ENCODE data around the gene ARSI.

The ARSI gene

DNA sequence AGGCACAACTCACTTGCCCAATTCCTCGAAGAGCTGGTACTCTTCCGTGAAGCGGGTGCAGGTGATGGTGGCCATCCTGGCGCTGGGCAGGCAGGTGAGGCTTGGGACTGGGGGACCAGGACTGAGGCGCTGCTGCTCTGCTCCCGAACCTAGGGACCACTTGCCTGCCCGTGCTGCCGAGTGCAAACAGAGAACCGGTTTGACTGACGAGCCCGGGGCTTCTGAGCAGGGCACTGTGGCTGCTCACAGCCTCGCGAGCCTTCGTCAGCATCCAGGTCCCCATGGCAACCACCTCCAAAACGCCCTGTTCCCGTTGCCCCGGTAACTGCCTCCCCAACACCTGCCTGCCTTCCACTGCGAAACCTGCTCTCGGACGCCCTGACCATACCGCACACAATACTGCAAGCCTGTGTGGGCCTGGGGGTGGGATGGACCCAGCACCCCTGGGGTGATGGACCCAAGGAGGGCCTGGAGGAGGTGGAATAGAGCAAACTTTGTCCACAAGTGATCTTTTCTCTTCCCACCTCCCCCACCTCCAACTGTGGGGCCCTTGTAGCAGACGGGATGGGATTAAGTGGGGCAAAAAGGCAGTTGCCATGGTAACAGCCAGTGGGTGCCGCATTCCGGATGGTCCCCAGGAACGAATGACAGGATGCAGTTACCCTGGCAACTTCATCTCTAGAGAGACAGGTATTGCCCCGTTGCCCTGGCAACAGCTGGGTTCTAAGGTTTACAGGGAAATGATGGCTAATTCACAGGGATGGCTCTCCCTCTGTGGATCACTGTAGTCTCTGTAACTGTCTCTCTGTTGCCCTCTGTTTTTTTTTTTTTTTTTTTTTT lies 12.9 kb downstream of the ARSI start, which contains the start of gene CAMK2A:
CAMK2A (minus strand) TSS at position 223 of the 840 bp plus-strand sequence; CDS start at position 75, 148 bp downstream.
- DNase-seq: no peak

DNA sequence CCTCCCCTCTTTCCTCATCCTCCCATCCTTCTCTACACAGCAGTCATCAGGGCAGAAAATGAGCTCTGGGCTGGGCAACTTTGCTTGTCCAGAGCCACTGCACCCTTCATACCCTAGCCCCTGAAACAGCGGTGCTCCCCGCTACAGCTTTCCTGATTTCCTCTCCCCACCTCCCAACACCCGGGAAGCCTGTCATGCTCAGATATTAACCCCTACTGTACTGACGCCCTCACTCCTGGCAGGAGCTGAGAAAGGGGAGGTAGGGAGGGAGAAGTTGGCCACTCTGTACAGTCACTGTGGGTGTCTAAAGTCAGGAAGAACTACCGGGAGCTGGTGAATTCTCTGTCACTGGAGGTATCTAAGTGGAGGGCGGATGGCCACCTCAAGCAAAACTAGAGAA lies 13.9 kb downstream of the ARSI start:
- DNase-seq: no peak

DNA sequence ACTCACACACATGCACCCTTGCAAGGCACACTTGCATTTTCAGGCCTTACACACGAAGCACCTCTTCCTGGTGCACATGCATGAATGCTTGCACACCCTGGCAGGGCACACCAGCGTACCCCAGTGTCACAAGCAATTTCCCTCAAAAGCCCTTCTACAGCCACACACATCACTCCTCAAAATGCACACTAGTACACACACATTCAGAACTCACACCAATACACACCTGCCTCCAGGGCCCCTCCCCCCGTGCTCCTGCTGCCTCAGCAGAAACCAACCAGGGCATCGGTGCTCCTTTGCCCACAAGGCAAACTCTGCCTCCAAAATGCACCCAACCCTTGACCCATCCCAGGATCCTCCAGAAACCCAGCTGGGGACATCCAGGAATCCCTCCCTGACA lies 14.3 kb downstream of the ARSI start:
- no peak for DNase-seq

DNA sequence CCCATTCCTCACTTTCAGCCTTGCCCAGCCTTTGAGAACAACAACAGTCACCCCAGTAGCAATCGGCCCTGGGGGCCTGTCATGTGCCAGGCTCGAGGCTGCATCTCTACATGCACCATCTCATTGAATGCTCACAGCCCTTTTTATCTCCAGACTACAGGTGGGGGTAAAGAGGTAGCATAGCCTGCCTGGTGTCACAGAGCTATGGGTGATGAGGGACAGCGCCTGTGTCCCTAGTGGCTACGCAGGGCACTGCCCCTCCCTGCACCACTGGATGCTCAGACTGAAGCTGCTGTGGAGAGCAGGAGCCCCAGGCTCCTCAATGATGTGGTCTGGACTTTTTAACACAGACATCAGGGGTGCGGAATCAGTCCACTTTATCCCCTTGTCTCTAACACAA lies 15.9 kb downstream of the ARSI start:
- DNase-seq: no peak

DNA sequence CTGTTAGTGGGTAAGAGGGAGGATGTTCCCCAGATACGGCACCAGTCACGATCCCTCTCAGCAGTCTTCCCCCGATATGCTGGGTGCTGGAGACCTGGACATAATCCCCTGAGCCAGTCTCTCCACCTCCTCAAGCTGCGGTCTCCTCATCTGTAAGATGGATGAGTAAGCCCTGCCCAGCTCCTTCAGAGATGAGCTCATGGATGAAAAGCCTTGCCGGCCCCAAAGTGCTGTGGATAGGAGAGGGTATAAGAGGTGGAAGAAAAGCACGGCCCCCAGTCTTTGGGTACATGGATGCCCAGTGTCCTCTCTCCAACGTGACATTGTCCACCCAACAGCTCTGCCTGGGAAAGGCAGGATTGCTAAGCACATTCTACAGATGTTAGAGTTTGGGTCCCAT lies 17.6 kb downstream of the ARSI start:
- no peak for DNase-seq

DNA sequence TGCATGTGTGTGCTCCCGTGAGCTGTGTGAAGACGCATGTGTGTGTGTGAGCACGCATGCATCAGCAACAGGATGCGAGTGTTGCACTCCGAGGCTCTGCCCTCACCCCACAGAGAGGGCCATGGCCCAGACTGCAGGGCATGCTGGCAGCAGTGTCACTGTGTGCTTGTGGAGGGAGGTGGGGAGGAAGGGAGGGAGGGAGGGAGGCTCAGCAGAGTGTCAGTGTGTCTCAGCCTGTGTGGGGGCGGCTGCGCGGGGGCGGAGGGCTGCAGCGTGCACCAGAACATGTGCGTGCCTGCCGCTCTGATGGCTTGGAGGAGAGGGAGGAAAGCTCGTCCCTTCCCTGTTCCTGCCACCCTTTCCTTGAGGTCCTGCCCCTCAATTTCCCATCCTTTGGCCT lies 18.4 kb downstream of the ARSI start:
- no peak for DNase-seq

DNA sequence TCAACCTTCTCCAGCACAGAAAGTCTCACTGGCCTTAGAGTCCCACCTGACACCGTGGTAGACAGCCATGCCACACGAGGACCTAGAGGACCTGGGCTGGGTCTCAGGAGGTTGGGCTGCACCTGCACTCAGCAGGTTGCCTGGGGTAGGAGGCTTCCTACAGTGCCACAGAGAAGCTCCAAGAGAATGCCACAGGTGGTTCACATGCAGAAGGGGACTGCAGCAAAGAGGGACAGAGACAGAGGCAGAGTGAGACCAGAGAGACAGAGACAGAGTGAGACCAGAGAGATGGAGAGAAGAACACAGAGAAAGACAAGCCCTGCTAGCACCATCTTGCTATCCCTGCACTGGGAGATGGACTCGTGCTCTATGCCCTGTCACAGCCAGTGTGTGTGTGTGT lies 18.8 kb downstream of the ARSI start:
- DNase-seq: no peak

DNA sequence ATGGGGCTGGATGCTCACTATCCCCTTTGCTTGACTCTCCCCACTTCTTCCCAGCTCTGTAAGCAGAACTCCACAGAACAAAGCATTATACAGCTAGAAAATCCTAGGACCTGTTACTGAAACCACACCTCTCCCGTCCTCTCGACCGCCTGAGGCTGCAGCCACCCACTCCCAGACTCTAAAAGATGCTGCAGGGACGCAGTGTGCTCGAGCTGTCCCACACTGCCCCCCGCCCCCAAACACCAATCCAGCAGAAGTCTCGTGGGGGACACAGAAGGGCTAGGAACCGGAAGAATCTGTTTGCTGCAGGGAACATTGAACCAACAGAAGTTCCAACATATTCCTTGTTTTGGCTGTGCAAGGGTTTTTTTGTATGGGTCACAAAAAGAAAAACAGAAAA lies 20.7 kb downstream of the ARSI start:
- no peak for DNase-seq

DNA sequence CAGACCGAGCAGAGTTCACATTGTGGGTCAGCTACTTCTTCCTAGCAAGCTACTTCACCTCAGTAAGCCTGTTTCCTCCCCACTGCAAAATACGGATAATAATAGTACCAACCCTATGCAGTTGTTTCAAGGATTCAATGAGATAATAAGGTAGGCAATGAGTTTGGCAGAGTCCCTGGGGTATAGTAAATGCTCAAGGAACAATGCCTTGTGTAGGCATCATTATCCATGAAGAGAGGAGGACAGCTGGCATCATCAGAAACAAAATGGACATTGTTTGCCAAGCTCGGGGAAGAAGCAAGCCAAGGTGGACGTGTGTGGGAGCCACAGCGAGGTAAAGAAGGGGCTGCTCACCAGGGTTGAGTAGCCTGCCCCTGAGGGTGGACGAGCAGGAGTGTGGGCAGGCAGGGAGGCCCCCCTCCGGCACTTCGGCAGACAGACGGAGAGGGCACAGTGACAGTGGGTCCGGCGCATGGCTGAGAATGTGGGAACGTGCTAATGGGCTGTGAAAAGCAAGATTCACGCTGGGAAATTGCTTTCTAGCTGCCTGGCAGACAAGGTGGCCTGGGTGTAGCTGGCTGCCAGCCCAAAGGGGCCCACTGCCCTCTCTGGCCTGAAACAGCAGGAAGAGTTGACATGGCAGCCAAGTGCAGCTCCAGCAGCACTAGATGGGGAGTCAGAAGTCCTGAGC lies 23.2 kb downstream of the ARSI start:
- DNase-seq: no peak

DNA sequence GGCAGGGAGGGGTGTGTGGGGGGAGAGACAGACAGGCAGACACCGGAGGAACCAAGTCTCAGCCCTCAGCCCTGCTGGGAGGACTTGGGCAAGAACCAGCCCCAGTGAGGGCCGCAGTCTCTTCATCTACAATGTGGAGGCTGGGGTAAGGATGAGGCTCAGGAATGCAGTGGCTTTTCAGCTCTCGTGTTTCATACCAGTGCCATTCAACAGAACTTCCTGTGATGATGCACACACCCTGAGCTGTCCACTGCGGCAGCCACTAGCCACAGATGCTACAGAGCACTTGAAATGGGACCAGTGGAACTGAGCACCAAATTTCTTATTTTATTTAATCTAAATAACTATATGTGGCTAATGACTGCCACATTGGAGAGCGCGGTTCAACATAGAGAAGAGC lies 23.8 kb downstream of the ARSI start:
- no peak for DNase-seq

DNA sequence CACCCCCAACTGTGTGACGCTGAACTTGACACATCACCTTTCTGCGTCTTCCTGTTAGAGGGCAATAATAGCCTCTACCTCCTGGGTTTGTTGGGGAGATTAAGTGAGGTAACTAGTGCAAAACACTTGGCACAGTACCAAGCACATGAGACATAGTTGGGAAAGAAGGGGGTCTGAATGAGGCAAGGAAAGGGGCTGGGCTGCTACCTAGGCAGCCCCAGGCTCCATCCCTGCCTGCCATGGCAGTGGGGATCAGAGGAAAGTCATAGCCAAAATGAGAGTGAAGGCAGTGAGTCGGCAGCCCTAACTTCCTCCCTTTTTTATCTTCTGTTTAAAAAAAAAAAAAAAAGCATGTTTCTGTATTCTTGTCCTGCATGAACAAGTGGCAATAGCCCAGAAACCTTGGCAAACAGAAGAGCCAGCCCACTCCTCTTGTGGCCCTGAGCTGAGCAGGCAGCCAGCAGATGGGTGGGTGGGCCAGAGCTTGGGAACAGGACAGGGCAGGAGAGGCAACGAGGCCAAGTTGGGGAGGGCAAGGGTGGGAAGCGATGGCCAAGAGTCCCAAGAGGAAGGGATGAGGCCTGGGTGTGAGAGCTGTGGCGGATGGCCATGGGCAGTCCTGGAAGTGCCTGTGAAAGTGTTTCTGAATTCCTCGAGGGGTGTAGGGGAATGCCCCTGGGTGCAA lies 24.5 kb downstream of the ARSI start:
- no peak for DNase-seq

DNA sequence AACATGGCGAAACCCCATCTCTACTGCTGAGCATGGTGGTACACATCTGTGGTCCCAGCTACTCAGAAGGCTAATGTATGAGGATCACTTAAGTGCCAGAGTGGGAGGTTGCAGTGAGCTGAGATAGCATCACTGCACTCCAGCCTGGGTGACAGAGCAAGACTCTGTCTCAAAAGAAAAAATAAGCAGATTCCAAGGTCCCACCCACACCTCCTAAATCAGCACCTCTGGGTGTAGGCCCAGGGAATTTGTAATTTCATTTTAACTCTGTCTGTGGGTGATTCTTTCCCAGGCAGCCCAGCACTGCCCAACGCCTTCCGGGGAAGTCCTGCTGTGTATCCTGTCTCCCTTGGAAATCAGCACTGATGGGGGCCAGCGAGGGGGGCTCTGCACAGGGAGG lies 25.7 kb downstream of the ARSI start:
- DNase-seq: no peak

DNA sequence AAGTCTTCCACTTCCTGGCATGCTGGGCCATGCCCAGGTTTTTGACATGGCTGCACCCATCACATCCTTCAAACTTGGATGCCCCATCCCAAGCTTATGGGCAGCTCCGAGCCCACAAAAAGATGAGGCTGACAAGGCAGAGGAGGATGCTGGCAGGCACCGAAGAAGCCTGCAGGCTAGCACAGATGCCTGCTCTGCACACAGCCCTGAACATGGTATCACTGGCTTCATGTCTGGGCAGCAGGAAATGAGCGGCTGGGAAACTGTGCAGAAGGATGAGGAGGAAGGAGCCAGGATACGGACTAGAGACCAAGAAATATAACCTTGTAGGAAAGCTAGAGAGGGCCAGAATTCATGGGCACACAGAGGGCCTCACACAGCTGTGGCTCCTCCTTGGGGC lies 27.9 kb downstream of the ARSI start:
- no peak for DNase-seq

DNA sequence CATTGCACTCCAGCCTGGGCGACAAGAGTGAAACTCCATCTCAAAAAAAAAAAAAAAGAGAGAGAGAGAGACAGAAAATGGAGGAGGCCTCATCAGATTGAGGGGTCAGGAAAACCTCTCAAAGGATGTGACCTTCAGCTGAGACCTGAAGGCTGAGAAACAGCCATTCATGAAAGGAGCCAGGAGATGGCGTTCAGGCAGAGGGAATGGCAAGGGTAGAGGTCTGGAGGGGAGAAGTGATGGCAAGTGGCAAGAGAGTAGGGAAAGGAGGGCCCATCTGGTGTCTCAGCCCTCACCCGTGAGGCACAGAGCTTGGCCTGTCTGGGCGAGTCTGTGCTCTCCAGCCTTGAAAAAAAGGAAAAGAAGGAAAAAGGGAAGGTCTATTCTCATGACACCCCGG lies 30.2 kb downstream of the ARSI start:
- DNase-seq: no peak

DNA sequence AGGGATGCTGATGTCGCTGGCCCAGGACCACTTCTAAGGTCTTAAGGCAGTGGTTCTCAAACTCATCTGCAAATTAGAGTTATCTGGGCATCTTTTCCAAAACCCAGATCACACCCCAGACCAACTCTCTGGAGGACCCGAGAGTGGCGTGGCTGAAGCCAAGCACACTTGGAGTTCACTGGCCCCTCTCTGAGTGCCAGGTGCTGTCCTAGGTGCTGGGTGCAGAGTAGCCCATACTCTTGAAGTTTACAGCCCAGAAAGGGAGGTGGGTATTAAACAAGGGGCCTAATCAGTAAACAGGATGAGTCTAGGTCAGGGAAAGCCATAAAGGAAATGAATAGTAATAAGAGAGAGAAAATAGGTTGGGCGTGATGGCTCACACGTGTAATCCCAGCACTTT lies 30.8 kb downstream of the ARSI start:
- no peak for DNase-seq

DNA sequence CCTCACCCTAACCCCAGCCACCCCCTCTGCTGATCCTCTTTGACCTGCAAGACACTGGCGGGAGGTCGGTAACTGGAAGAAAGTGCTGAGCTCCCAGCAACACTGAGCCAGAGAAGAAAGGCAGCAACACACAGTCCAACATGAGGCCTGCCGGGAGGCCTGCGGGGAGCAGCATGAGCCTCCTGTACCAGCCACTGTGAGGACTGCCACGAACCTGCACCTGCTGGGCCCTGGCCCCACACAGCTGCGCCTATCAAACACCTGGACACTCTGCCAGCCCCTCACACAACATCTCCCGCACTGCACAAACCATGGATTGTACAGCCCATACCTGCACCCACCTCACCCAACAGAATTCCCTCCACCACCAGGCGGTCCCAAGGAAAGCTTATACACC lies 31.4 kb downstream of the ARSI start:
- DNase-seq: no peak

DNA sequence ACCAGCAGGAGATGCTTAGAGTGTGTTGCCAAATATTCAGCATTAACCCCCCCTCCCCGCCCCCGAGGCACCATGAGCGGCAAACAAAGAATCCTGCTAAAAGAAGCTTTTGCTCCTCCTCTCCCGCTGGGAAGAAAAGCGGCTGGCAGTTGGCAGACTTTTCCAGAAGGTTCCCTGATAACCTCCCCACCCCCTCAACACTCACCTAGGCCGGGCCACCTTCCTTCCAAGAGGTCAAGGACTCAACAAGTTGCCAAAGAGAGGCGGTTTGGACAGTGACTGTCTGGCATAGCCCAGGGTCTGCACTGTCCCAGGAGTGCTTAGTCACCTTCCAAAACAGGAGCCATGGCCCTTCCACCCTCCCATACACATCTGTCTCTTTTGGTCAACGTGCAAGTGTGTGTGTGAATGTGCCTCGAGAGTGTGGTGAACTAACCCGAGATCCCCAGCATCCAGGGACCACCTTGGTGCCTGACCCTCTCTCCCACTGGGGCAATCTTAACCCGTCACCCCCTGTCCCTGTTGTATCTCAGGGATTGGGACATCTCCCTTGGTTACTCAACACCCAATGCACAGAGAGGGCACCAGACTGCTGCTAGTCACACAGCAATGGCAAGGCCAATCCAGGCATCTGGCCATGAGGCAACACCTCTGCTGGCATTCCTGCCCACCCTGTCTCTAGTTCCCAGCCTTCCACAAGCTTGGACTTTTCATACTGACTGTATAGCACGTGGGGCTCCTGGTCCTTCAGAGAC lies 32.0 kb downstream of the ARSI start:
- no peak for DNase-seq

DNA sequence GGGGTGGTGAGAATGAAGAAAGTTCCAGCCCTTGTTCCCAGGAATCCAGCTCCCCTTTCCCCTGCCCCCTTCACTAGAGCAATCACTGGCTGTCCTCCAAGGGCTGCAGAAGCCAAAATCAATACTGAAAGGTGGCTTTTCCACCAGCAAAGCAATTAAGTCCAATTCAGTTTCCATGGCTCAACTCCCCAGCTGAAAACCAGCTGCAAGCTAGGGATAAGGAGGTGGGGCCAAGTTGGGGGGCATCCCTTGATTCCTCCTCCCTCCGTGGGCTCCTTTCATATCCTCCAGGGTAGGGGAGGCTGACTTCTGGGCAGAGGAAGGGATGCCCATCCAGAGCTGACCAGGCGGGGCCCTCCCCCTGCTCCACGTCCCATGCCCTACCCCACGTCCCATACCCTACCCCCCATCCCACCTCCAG lies 35.8 kb downstream of the ARSI start:
- peak; percentile 65 for DNase-seq

DNA sequence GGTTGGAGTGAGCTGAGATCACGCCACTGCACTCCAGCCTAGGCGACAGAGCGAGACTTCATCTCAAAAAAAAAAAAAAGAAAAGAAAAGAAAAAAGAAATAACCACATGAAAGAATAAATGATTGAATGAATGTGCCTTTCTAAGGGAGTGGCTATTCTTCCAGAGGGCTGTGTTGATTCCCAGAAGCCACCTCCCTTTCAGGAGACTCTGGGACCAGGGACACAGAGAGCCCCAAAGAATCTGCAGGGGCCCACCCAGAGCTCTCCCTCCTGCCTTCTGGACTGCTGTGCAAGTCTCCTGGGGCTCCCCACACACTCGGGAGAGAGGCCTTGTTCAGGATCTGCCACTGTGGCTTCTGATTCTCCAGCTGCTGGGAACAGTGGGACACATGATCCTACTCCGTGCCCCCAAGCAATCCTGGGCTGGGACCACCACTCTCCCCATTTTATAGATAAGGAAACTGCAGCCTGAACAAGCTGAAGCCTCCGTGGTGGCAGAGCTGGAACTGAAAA lies 36.8 kb downstream of the ARSI start:
- no peak for DNase-seq

DNA sequence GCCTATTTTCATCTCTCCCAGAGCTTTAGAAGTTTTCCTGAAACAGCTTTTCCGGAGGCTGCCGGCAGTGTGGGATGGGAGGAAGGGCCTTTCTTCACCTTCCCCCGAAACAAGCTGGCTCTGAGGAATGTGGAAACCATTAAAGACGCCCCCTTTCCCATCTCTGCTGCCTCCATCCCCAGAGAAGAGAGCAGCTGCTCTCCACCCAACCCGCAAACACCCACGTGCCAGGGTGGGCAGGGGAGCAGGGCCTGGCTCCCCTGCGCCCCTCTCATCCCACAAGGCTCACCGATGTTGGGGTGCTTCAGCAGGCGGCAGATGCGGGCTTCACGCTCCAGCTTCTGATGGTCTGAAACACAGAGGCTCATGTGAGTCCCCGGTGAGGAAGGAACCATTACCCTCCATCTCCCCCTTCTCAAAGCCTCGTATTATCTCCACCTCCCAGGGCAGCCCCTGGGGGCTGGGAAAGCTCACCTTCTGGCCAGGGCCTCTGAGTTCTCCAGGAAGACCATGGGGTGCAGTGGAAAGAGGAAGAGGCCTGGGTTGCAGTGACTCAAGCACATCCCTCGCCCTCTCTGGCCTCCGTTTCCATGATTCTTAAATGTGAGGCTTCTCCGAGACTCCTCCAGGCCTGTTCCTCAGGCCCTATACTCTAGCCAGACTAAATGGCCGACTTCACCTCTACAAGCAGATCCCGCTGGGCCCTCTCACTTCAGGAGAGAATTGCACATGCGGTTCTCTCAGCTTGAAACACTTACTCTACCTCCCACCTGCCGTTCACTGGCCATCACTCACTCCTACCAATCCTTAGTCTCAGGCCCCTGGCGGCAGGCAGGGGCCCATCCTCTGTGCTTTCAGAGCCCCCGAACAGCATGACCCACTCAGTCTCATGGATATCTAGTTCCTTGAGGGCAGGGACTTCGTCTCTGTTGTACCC lies 37.8 kb downstream of the ARSI start:
- DNase-seq: no peak

DNA sequence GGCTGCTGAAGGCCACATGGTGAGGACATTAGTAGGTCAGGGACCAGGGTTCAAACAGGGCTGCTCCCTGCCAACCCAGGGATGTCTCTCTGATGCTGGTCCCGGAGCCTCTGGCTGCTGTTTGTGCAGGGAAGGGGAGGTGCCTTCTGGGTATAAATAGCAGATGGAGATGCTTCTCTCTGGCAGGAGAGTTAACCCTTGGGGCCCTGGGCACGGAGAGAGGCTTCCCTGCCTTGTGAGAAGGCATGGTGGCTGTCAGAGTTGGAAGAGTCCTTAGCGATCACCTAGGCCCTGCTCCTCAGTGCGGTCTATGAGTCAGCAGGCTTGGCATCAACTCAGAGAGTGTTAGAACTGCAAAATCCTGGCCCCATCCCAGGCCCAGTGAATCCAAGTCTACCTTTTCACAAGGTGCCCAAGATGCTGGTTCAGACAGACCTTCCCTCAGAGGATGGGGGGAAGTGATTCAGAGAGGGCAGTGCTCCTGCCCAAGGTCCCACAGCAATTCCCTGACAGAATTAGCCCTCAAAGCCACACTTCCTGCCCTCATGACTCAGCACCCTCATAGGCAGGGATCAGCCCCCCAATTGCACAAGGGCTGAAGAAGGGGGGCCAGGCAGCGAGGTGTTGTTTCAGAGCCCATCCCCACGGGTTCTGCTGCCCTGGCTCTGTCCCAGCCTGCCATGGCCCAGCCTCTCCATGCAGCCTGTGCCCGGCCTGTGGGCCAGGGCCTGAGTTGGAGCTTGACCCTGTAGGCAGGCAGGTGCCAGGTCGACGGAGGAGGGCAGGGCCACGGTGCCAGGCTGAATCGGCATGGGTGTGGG lies 38.7 kb downstream of the ARSI start:
- DNase-seq: peak; percentile 50

All from right hindlimb (tissue), 1 donor.